ENCODE measurements around the gene GPR87. TPM values are rescaled to one million over a fixed set of nuclear protein-coding genes. Genes with fewer than 3 reads are reported as not detected.
A peak's percentile ranks its signal among the peaks of the same experiment; 100 is the strongest.

Gene GPR87
- total RNA-seq: not detected

DNA sequence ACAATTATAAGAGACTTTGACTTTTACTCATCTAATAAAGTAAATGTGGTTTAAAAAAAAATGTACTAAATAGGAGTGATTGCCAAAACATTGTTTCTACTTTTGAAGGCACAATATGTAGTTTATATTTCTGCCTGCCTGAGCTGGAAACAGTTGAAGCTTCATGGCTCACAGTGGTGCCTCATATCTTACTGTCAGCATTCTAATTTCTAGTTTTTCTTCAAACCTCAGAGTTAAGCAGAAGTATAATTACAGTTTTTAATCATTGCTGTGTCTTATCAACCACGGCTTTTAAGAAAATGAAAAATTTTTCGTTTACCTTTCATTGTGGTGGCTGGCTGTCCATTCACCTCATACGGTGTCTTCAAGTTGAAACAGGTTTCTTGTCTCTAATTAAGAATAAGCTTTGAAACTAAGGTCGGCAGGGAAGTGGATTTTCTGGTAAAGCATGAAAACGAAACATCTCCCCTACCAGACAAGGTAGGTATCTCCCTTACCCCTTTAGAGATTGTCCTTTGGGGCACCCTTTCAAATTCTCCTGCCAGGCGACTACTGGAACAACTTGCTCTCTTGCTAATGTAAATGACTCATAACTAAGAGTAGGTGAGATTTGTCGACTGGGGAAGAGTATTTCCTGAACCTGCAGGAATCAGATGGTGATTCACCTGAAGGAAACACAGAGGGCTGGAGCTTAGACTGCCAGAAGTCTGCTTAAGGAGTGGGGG is at the start of gene GPR87:
Gene GPR87 (minus strand): TSS at position 554 of the 725 bp plus-strand sequence. CDS start 16,720 bp downstream, outside the sequence.
- H3K9me3 ChIP-seq: no peaks in the 10 kb centered on the region
- no peak within 1 kb of the TSS for H3K27ac ChIP-seq
- no peak for DNase-seq (ENCODE audit: low spot score)
- ATAC-seq (ENCODE audit: insufficient number of reproducible peaks, low FRiP score, low read depth): no peak
- no peaks in the 10 kb centered on the region for H3K36me3 ChIP-seq
- no peak for TF ChIP-seq CTCF (IDR thresholded peaks at IDR 0.05)
- no peaks in the 10 kb centered on the region for H3K27me3 ChIP-seq (replicated peaks; ENCODE audit: insufficient read depth)
- H3K4me1 ChIP-seq (ENCODE audit: control insufficient read depth in 1 of 2, low read depth in 2 of 2): no peaks in the 10 kb centered on the region
- no peak within 1 kb of the TSS for H3K4me3 ChIP-seq

- Histone ChIP-seq H3K27ac (no peak overlapping the region), H3K9me3 (no peaks in the 10 kb centered on the region), H3K4me3 (no peak overlapping the region), H3K27me3 (replicated peaks; ENCODE audit: insufficient read depth) (no peaks in the 10 kb centered on the region), H3K4me1 (ENCODE audit: control insufficient read depth in 1 of 2, low read depth in 2 of 2) (peaks cover 0 to 4% of the 10 kb centered on the region in 2 donors), H3K36me3 (no peaks in the 10 kb centered on the region)
- ATAC-seq (ENCODE audit: insufficient number of reproducible peaks, low FRiP score, low read depth) (no peak), DNase-seq (ENCODE audit: low spot score) (no peak)
- TF ChIP-seq CTCF (IDR thresholded peaks at IDR 0.05): no peak
Measured at GRCh38 chr3:151362751-151363174, 46.1 kb upstream of the GPR87 start.

DNA sequence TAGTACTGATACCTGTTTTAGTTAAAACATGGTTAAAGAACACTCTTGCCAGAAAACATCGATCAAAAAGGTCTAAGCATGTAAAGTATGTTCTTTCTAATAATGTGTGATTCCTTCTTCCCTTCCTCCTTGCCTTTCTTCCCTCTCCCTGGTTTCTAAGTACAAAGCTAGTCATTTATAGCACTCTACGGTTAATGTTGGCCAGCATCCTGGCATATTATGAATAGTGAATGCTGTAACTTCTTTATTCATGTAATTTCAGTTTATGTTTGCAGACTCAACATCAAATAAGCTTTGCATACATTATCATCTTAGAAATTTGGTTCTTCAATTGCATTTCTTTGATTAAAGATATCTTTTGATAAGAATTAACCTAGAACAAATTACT is 40.8 kb upstream of the GPR87 start:
- TF ChIP-seq CTCF (IDR thresholded peaks at IDR 0.05): no peak
- Histone ChIP-seq H3K9me3 (no peaks in the 10 kb centered on the region), H3K4me1 (ENCODE audit: control insufficient read depth in 1 of 2, low read depth in 2 of 2) (peaks cover 9 to 18% of the 10 kb centered on the region in 2 donors), H3K27ac (no peak overlapping the region), H3K36me3 (no peaks in the 10 kb centered on the region), H3K27me3 (replicated peaks; ENCODE audit: insufficient read depth) (no peaks in the 10 kb centered on the region), H3K4me3 (peak overlapping the region; percentile 49)
- DNase-seq (ENCODE audit: low spot score) (no peak), ATAC-seq (ENCODE audit: insufficient number of reproducible peaks, low FRiP score, low read depth) (no peak)

GRCh38 chr3:151356794-151357462 is 40.3 kb upstream of the GPR87 start:
- H3K27ac ChIP-seq: peak overlapping the region in 1 of 2 donors; percentile 23
- no peak for TF ChIP-seq CTCF (IDR thresholded peaks at IDR 0.05)
- ATAC-seq (ENCODE audit: insufficient number of reproducible peaks, low FRiP score, low read depth) (no peak), DNase-seq (ENCODE audit: low spot score) (no peak)
- peaks cover 9 to 18% of the 10 kb centered on the region in 2 donors for H3K4me1 ChIP-seq (ENCODE audit: control insufficient read depth in 1 of 2, low read depth in 2 of 2)
- H3K27me3 ChIP-seq (replicated peaks; ENCODE audit: insufficient read depth): no peaks in the 10 kb centered on the region
- H3K36me3 ChIP-seq: no peaks in the 10 kb centered on the region
- no peaks in the 10 kb centered on the region for H3K9me3 ChIP-seq
- peak overlapping the region; percentile 49 for H3K4me3 ChIP-seq

- H3K9me3 ChIP-seq: no peaks in the 10 kb centered on the region
- ATAC-seq (ENCODE audit: insufficient number of reproducible peaks, low FRiP score, low read depth) (no peak), DNase-seq (ENCODE audit: low spot score) (no peak)
Measured at GRCh38 chr3:151351648-151352047, 35.0 kb upstream of the GPR87 start.

More at GRCh38 chr3:151351648-151352047, 35.0 kb upstream of the GPR87 start:
- H3K27me3 ChIP-seq (replicated peaks; ENCODE audit: insufficient read depth): no peaks in the 10 kb centered on the region
- no peak for TF ChIP-seq CTCF (IDR thresholded peaks at IDR 0.05)
- H3K27ac ChIP-seq: no peak overlapping the region
- H3K36me3 ChIP-seq: no peaks in the 10 kb centered on the region
- peaks cover under 1 to 3% of the 10 kb centered on the region in 2 donors for H3K4me1 ChIP-seq (ENCODE audit: control insufficient read depth in 1 of 2, low read depth in 2 of 2)
- H3K4me3 ChIP-seq: no peak overlapping the region

All from thoracic aorta (tissue), 2 donors.